Limb (tissue), 2 donors: ENCODE data around the gene ZBTB7C.

ENCODE experiments used
- DNase-seq, 2 donors: peaks; one replicate each; pipeline ENCODE4 v3.0.0-alpha.2; 2016; ENCODE audit errors: extremely low spot score in 2 of 2

The ZBTB7C gene

DNA sequence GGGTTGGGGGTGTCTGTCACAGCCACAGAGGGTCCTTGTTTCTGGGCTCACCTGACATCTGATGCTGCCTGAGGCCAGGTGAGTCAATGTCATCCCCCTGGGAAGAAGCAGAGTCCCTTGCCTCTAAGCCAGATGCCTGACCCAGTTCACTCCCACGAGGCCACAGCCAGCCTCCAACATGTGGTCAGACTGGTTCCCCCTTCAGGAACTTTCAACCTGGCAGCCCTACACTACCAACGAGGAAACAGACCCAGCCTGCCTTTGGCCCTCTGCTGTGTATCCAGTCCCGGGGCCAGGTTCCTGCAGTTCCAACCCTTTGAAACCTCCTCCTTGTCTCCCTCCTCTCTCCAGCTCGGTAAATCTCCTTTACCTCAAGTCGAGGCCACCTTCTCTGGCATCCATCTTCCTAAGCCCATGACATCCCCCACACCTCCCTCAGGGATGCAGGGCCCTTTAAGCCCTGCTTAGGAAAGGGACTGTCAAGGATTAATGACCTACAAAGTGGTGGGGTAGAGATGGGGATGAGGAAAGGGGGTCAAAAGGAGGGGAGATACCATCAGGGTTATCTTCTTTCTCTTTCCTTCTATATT is 429.5 kb downstream of the ZBTB7C start:
- no peak for DNase-seq

DNA sequence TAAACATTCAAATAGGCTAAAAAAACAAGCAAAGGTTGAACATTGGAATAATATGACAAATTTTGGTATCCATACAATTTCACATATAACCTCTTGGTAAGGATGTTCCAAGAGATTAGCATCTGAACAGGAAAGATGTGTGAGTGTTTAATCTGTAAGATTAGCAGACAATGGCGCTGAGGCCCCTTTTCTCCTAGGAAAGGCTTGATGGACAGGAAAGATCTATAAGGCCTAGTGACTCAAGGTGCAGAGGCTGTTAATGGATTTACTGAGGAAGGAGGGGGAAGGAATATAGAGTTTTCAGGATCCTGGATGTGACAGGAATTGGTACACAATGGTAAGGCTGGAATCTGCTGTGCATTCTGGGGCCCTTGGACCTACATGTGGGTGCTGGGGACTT is 430.6 kb downstream of the ZBTB7C start:
- no peak for DNase-seq

DNA sequence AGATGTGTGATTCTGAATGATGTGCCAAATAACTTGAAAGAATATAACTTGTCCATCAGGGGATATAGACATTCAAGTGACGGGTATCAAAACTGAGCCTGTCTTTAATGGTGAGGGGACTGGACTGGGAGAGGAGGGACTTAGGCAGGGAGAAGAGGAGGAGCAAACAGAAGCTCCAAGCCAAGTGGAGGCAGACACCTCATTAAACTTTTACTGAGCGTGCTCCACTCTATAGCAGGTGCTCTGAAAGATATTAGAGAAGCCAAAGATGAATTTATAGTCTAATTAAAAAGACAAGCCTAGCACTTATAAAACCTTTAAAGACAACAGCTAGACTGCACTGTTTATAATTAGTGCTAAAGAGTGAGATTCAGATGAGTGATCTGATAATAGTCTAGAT is 431.0 kb downstream of the ZBTB7C start:
- no peak for DNase-seq
